ENCODE measurements around the gene ATG4B. TPM values are rescaled to one million over a fixed set of nuclear protein-coding genes. Genes with fewer than 3 reads are reported as not detected.

The ATG4B gene
- total RNA-seq, 4 donors from 2014 or later: 39.1 to 76.0 (median 55.3) TPM

DNA sequence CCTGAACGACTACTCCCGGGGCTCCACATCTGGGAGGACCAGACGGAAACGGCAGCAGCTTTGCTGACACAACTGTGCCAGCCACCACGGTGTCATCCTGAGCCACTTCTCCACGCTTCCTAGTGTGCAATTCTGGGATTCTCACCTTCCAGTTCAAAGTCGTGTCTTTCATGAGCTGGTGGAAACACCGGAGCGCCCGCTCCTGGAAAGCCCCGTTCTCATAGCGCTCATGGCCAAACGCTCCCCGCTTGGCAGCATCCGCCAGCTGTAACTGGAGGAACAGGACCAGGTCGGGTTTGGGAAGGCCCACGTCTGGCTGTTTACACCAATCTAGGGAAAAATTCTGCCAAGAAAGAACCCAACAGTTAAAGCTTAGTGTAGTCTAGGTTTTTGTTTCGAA is 40.8 kb downstream of the ATG4B start:
- peaks cover 4 to 14% (median 12%) of the 10 kb centered on the region in 4 donors for H3K4me1 ChIP-seq
- WGBS: 93% methylated on average over 18 of the region's 18 CpGs
- intact Hi-C loops (cut with DNase I): no loop called here
- H3K27me3 ChIP-seq: no peaks in the 10 kb centered on the region
- H3K36me3 ChIP-seq: peaks cover 0 to 70% (median 41%) of the 10 kb centered on the region in 4 donors
- H3K4me3 ChIP-seq: no peak overlapping the region
- no peak overlapping the region for H3K27ac ChIP-seq (replicated peaks in 1 of 4)
- TF ChIP-seq CTCF (IDR thresholded peaks at IDR 0.05): no peak
- no peak for TF ChIP-seq EP300 (IDR thresholded peaks at IDR 0.05)
- TF ChIP-seq POLR2A (IDR thresholded peaks at IDR 0.05; ENCODE audit: low read depth): no peak
- TF ChIP-seq POLR2AphosphoS5 (IDR thresholded peaks at IDR 0.05): no peak
- no peaks in the 10 kb centered on the region for H3K9me3 ChIP-seq
- no peak for DNase-seq (ENCODE audit: extremely low spot score)

DNA sequence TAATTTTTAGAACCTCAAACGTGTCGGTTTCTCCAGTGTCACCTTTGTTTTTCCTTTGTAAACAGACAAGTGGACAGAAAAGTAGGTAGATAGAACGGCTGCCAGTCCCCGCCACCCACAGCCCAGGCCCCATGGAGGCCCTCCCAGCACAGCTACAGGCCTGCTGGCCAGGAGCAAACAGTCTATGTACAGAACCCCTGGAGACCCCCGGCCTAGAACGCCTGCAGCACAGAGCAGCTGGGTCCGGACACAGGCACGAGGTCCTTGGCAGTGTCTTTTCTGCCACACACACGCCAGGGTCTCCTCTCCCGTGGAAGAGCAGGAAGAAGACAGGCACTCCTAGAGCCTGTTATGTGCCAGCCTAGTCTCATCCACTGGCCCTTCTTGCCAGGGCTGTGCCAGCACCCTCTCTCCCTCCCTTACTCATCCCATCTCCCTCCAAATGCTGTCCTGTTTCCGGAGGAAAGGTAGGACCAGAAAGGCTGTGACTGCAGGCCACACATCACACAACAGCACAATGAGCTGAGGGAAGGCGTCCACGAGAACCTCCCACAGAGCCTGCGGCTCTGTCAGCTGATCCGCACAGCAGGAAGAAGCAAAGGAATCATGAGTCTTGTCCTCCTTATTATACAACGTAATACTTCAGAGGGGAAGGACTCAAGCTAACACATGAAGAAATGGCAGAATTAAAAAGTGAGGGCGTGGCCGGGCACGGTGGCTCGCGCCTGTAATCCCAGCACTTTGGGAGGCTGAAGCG is 41.5 kb downstream of the ATG4B start:
- H3K4me3 ChIP-seq: no peak overlapping the region
- intact Hi-C loops (cut with DNase I): no loop called here
- no peaks in the 10 kb centered on the region for H3K27me3 ChIP-seq
- H3K27ac ChIP-seq (replicated peaks in 1 of 4): no peak overlapping the region
- 91% methylated on average over 17 of the region's 22 CpGs for WGBS
- no peak for TF ChIP-seq POLR2A (IDR thresholded peaks at IDR 0.05; ENCODE audit: low read depth)
- TF ChIP-seq CTCF (IDR thresholded peaks at IDR 0.05): no peak
- no peak for TF ChIP-seq POLR2AphosphoS5 (IDR thresholded peaks at IDR 0.05)
- no peak for TF ChIP-seq EP300 (IDR thresholded peaks at IDR 0.05)
- H3K4me1 ChIP-seq: peaks cover 4 to 14% (median 12%) of the 10 kb centered on the region in 4 donors
- H3K36me3 ChIP-seq: peaks cover 0 to 70% (median 40%) of the 10 kb centered on the region in 4 donors
- no peaks in the 10 kb centered on the region for H3K9me3 ChIP-seq
- DNase-seq (ENCODE audit: extremely low spot score): no peak

DNA sequence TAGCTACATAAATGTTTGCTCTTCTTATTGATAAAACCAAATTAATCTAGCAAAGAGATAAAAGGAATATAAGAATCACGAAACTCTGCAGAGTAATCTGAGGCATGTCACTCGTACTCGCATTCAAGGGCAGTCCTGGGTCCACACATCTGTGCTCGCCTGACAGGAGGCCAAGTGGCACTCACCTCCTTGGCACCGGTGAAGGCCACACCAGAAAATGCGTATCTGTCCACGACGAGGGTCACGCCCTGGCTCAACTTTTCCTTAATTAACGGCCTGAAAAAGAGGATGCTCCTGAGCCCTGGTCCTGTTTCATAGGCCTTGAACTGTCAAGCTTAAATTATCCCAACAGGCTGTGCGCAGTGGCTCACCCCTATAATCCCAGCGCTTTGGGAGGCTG is 42.6 kb downstream of the ATG4B start:
- peaks cover 4 to 14% (median 13%) of the 10 kb centered on the region in 4 donors for H3K4me1 ChIP-seq
- H3K9me3 ChIP-seq: no peaks in the 10 kb centered on the region
- TF ChIP-seq POLR2AphosphoS5 (IDR thresholded peaks at IDR 0.05) (no peak), EP300 (IDR thresholded peaks at IDR 0.05) (no peak), POLR2A (IDR thresholded peaks at IDR 0.05; ENCODE audit: low read depth) (no peak)
- peak overlapping the region in 2 of 4 donors; percentile 41 to 52 for H3K27ac ChIP-seq (replicated peaks in 1 of 4)
- H3K4me3 ChIP-seq: no peak overlapping the region
- peaks cover 0 to 61% (median 40%) of the 10 kb centered on the region in 4 donors for H3K36me3 ChIP-seq
- DNase-seq (ENCODE audit: extremely low spot score): no peak
- intact Hi-C loops (cut with DNase I): loop anchor here (5.0 kb wide), 1 partner anchor 43 kb away; the partner anchor contains the start of genes ATG4B and THAP4
- 93% methylated on average over 8 of the region's 12 CpGs for WGBS
- H3K27me3 ChIP-seq: no peaks in the 10 kb centered on the region

DNA sequence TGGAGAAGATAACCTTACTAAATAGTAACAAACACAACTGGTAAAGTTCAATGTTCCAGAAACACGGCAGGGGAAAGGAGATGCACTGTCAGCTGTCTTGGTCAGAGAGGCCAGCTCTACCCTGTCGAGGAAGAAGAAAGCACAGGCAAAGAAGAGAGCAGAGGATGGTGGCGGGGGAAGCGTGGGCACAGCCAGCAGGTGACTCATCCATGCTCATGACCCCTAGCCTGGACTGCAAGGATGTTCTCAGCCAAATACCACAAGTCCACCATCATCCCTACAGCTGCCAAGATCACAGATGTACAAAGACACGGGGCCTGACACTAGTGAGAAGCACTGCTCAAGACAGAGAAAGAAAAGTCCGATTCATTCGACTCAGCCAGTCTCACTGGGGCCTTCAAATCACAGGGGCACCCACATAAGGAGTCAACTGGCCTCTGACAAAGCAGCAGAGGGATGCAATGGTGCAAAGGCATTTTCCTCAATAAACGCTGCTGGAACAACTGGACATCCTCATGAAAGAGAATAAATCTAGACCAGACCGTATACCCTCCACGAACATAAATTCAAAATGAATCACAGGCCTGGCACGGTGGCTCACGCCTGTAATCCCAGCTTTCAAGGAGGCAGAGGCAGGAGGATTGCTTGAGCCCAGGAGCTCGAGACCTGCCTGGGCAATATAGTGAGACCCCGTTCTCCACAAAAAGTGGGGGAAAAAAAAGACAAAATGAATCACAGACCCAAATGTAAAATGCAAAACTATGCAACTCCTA is 43.5 kb downstream of the ATG4B start:
- no peak for TF ChIP-seq CTCF (IDR thresholded peaks at IDR 0.05)
- peak; percentile 67 to 74 for TF ChIP-seq POLR2AphosphoS5 (IDR thresholded peaks at IDR 0.05)
- no peak for TF ChIP-seq EP300 (IDR thresholded peaks at IDR 0.05)
- intact Hi-C loops (cut with DNase I): loop anchor here (5.0 kb wide), 1 partner anchor 44 kb away; the partner anchor contains the start of genes ATG4B and THAP4
- Histone ChIP-seq H3K27ac (replicated peaks in 1 of 4) (peak overlapping the region; percentile 41 to 65 (median 57)), H3K4me1 (peaks cover 9 to 23% (median 21%) of the 10 kb centered on the region in 4 donors), H3K4me3 (no peak overlapping the region), H3K27me3 (no peaks in the 10 kb centered on the region), H3K9me3 (no peaks in the 10 kb centered on the region), H3K36me3 (peaks cover 0 to 53% (median 37%) of the 10 kb centered on the region in 4 donors)
- WGBS: 65% methylated on average over 14 of the region's 14 CpGs
- no peak for DNase-seq (ENCODE audit: extremely low spot score)

DNA sequence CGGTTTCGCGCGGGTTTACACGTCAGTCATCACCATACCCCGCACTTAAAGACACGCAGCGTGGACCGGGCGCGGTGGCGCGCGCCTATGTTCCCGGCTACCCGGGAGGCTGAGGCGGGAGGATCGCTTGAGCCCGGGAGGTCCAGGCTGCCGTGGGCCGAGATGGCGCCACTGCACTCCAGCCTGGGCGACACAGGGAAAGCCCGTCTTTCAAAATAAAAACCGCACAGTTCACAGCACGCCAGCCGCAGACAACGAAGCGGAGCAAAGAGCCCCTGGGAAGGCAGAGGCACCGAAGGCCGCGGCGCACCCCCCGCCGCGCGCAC is 48.8 kb downstream of the ATG4B start:
- 0% methylated on average over 27 of the region's 37 CpGs for WGBS
- H3K36me3 ChIP-seq: peaks cover 4 to 28% (median 22%) of the 10 kb centered on the region in 4 donors
- TF ChIP-seq POLR2AphosphoS5 (IDR thresholded peaks at IDR 0.05) (no peak), EP300 (IDR thresholded peaks at IDR 0.05) (no peak), CTCF (IDR thresholded peaks at IDR 0.05) (no peak), POLR2A (IDR thresholded peaks at IDR 0.05; ENCODE audit: low read depth) (no peak)
- peak overlapping the region; percentile 90 to 97 (median 96) for H3K27ac ChIP-seq (replicated peaks in 1 of 4)
- H3K4me3 ChIP-seq: peak overlapping the region; percentile 85 to 99 (median 98)
- intact Hi-C loops (cut with DNase I): no loop called here
- no peak for DNase-seq (ENCODE audit: extremely low spot score)
- no peaks in the 10 kb centered on the region for H3K9me3 ChIP-seq
- H3K27me3 ChIP-seq: no peaks in the 10 kb centered on the region
- peaks cover 24 to 46% (median 40%) of the 10 kb centered on the region in 4 donors for H3K4me1 ChIP-seq

Measured in esophagus muscularis mucosa (tissue), 4 donors.